ENCODE measurements around the gene CACFD1.

CACFD1 gene

DNA sequence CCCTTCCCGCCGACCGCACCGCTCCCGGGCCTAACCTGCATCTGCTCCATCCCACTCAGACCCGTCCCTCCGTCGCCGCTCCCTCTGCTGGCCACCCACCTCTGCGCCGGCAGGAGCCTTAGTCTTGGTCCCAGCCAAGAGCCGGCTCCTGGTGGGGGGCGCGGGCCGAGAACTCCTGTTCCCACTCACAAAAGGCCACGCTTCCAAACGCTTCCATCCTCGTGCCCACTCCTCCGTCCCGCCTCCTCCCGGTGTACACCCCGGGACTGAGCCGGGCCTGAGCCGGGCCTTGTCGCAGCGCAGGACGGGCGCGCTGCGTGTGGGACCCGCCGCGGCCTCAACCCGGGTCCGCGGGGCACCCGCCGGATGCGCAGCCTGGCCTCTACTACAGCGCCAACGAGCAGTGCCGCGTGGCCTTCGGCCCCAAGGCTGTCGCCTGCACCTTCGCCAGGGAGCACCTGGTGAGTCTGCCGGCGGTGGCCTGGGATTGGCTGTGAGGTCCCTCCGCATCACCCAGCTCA is 30.1 kb upstream of the CACFD1 start:
- peak; percentile 47 for DNase-seq (ENCODE audit: low read depth)
- TF ChIP-seq, protein P1, sequence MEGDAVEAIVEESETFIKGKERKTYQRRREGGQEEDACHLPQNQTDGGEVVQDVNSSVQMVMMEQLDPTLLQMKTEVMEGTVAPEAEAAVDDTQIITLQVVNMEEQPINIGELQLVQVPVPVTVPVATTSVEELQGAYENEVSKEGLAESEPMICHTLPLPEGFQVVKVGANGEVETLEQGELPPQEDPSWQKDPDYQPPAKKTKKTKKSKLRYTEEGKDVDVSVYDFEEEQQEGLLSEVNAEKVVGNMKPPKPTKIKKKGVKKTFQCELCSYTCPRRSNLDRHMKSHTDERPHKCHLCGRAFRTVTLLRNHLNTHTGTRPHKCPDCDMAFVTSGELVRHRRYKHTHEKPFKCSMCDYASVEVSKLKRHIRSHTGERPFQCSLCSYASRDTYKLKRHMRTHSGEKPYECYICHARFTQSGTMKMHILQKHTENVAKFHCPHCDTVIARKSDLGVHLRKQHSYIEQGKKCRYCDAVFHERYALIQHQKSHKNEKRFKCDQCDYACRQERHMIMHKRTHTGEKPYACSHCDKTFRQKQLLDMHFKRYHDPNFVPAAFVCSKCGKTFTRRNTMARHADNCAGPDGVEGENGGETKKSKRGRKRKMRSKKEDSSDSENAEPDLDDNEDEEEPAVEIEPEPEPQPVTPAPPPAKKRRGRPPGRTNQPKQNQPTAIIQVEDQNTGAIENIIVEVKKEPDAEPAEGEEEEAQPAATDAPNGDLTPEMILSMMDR (IDR thresholded peaks at IDR 0.05; ENCODE audit: insufficient read depth, low read depth, low read length, missing control alignments), result peak; percentile 48
- H3K4me3 ChIP-seq (ENCODE audit: low read length), result no peak overlapping the region

DNA sequence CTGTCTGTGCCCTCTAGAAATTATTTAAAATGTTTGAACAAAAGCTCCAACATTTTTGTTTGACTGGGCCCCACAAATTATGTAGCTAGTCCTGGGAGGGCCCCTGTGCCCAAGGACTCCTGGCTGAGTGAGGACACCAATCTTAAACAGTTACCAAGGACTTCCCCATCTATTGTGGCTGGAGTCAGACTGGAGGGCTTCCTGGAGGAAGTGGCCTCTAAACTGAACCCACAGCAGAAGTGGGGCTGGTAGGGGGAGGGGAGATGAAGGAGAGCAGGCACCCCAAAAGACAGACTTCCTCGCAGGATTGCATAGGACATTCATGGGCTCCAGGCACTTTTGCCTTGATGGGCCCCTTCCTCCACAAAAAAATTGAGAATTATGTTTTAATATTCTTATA is 29.5 kb upstream of the CACFD1 start:
- no peak for DNase-seq (ENCODE audit: low read depth)
- H3K4me3 ChIP-seq (ENCODE audit: low read length), result no peak overlapping the region
- TF ChIP-seq, protein P1 (IDR thresholded peaks at IDR 0.05; ENCODE audit: insufficient read depth, low read depth, low read length, missing control alignments), result no peak

DNA sequence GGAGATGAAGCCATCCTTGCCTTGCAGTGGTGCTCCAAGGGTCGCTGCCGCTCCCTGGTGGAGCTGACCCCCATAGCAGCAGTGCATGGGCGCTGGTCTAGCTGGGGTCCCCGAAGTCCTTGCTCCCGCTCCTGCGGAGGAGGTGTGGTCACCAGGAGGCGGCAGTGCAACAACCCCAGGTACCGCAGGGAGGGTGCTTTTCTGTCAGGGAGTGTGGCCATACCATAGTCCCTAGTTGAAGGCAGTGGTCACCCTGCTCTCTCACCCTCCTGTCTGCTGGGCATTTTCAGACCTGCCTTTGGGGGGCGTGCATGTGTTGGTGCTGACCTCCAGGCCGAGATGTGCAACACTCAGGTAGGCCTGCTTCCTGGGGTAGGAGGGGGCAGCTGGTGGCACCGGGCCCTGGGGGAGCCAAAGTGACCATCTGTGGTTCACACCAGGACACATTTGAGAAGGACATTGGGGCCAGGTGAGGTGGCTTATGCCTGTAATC is 26.4 kb upstream of the CACFD1 start:
- H3K4me3 ChIP-seq (ENCODE audit: low read length), result no peak overlapping the region
- DNase-seq (ENCODE audit: low read depth), result no peak
- TF ChIP-seq, protein P1 (IDR thresholded peaks at IDR 0.05; ENCODE audit: insufficient read depth, low read depth, low read length, missing control alignments), result no peak

DNA sequence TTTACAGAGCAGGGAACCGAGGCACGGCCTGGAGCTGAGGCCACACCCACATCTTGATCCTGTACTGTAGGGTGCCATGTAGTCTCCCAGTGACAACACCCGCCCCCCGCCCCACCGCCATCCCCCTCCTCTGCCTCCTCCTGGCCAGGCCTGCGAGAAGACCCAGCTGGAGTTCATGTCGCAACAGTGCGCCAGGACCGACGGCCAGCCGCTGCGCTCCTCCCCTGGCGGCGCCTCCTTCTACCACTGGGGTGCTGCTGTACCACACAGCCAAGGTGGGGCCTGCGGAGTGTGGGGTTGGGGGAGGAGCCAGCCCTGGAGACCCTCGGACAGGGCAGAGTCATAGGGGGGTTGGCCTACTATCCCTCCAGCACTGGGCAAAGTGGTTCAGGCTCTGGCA is 23.1 kb upstream of the CACFD1 start:
- no peak overlapping the region for H3K4me3 ChIP-seq (ENCODE audit: low read length)
- DNase-seq (ENCODE audit: low read depth), result no peak
- TF ChIP-seq, protein P1 (IDR thresholded peaks at IDR 0.05; ENCODE audit: insufficient read depth, low read depth, low read length, missing control alignments), result no peak

DNA sequence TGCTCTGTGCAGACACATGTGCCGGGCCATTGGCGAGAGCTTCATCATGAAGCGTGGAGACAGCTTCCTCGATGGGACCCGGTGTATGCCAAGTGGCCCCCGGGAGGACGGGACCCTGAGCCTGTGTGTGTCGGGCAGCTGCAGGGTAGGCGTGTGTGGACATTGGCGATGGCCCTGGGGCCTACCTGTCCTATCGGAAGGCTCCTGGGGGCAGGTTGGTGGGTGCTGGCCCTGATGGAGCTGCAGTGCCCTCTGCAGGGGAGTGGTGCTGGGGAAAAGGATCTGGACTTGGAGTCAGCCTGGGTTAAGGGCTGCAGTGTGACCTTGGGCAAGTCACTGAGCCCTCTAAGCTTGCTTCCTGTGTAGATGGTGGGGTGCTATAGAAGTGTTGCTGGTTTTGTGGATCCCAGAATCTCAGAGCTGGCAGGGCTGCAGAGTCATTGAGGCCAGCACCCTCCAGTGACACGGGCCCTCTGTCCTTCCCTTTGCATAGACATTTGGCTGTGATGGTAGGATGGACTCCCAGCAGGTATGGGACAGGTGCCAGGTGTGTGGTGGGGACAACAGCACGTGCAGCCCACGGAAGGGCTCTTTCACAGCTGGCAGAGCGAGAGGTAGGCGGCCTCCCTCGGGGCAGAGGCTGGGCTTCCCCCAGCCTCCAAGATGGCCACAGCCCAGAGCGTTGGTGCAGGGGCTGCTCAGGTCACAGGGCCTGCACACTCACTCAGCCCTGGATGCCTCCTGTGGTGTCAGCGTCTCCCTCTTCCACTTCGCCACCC is 21.8 kb upstream of the CACFD1 start:
- peak; percentile 19 for DNase-seq (ENCODE audit: low read depth)
- TF ChIP-seq, protein P1 (IDR thresholded peaks at IDR 0.05; ENCODE audit: insufficient read depth, low read depth, low read length, missing control alignments), result peak; percentile 29
- H3K4me3 ChIP-seq (ENCODE audit: low read length), result no peak overlapping the region

DNA sequence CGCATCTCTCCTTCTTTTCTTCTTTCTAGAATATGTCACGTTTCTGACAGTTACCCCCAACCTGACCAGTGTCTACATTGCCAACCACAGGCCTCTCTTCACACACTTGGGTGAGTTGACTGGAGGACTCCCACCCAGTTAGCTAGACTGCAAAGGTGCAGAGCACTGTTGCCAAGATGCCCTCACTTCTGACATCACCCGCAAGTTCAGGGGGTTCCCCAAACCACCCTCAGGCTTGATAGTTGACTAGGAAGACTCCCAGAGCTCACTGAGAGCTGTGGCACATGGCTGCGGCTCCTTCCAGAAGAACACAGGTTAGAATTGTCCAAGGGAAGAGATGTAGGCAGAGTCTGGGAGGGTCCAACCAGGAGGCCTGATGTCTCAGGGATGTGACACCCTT is 20.4 kb upstream of the CACFD1 start:
- H3K4me3 ChIP-seq (ENCODE audit: low read length), result no peak overlapping the region
- DNase-seq (ENCODE audit: low read depth), result no peak
- TF ChIP-seq, protein P1 (IDR thresholded peaks at IDR 0.05; ENCODE audit: insufficient read depth, low read depth, low read length, missing control alignments), result no peak
